Endodermal cell (in vitro differentiated cells): ENCODE data around the gene ROMO1. TPM values are rescaled to one million over a fixed set of nuclear protein-coding genes. Genes with fewer than 3 reads are reported as not detected.
"Not testable (repeated sequence)": the region's sequence is repeated elsewhere in the genome, so short reads cannot be mapped to it uniquely, and the experiment has no call there.

ENCODE experiments used
- DNase-seq: peaks from one replicate; pipeline ENCODE4 v3.0.0-alpha.2; 2017
- H3K27ac ChIP-seq: 2 replicates; pipeline ENCODE4 v1.5.1; 2013; ENCODE audit warnings: mild to moderate bottlenecking, low read depth, low read length, moderate library complexity
- H3K27me3 ChIP-seq: 2 replicates; pipeline ENCODE4 v1.6.1; 2013; ENCODE audit warnings: mild to moderate bottlenecking, low read length, moderate library complexity; ENCODE audit not compliant: insufficient read depth, control insufficient read depth, poor library complexity, severe bottlenecking
- H3K36me3 ChIP-seq: 2 replicates; pipeline ENCODE4 v1.7.0; 2013; ENCODE audit warnings: mild to moderate bottlenecking, low read length, moderate library complexity; ENCODE audit not compliant: control insufficient read depth, insufficient read depth
- H3K4me1 ChIP-seq: one replicate; pipeline ENCODE4 v1.7.0; 2013; ENCODE audit warnings: low read length; ENCODE audit not compliant: control insufficient read depth, insufficient read depth
- H3K4me3 ChIP-seq: 2 replicates; pipeline ENCODE4 v1.5.1; 2013; ENCODE audit warnings: mild to moderate bottlenecking, low read length, moderate library complexity
- H3K9ac ChIP-seq: 2 replicates; pipeline ENCODE4 v1.6.1; 2013; ENCODE audit warnings: mild to moderate bottlenecking, low read length, moderate library complexity; ENCODE audit not compliant: poor library complexity, severe bottlenecking; ENCODE audit errors: extremely low read depth
- H3K9me3 ChIP-seq: 2 replicates; pipeline ENCODE4 v1.6.1; 2013; ENCODE audit warnings: mild to moderate bottlenecking, low read length, moderate library complexity; ENCODE audit not compliant: control insufficient read depth
- H3K27ac Mint-ChIP-seq: 2 replicates; pipeline ENCODE4 v1.8.0; 2020; ENCODE audit warnings: mixed read lengths
- H3K27me3 Mint-ChIP-seq: 2 replicates; pipeline ENCODE4 v1.8.0; 2021; ENCODE audit warnings: mild to moderate bottlenecking, mixed read lengths; ENCODE audit not compliant: insufficient read depth
- H3K36me3 Mint-ChIP-seq: 2 replicates; pipeline ENCODE4 v1.8.0; 2020; ENCODE audit warnings: low read depth, mixed read lengths
- H3K4me1 Mint-ChIP-seq: 2 replicates; pipeline ENCODE4 v1.8.0; 2020; ENCODE audit warnings: mixed read lengths
- H3K4me3 Mint-ChIP-seq: 2 replicates; pipeline ENCODE4 v1.8.0; 2020; ENCODE audit warnings: mild to moderate bottlenecking, moderate library complexity, mixed read lengths
- H3K9me3 Mint-ChIP-seq: 2 replicates; pipeline ENCODE4 v1.8.0; 2020; ENCODE audit warnings: mild to moderate bottlenecking, mixed read lengths
- WGBS, 2 experiments: methylation state at CpG; one replicate each; pipeline versions ENCODE4 v1.1.5 to v1.1.7; 2013; ENCODE audit warnings: missing lambda C conversion rate in 2 of 2, mixed read lengths in 1 of 2; ENCODE audit not compliant: insufficient coverage in 1 of 2, insufficient read length in 1 of 2; 5-methylcytosine and 5-hydroxymethylcytosine counted together
- total RNA-seq, 2 donors: library from RNA; stranded (reverse); fragmentation: NEBNext Ultra II Directional in 1 of 2; extraction: Animal tissue kit (Norgen Biotek cat#: 25700) in 1 of 2; gene quantifications; 2 replicates in 1 of 2; 3 replicates in 1 of 2; pipeline ENCODE4 v1.2.1, GENCODE V29; 2021
- TF ChIP-seq, protein P1 (sequence below): fragments of 200-600 bp; sonication (generic); conservative IDR thresholded peaks from 2 replicates; pipeline ENCODE4 v1.5.0; 2021; ENCODE audit warnings: antibody characterized with exemption, mild to moderate bottlenecking

ROMO1 gene
- total RNA-seq, 2 donors from 2014 or later, result 194 to 243 TPM

- Histone ChIP-seq H3K36me3 (peaks cover 20% of the 10 kb centered on the region), H3K9me3 (peaks cover 18% of the 10 kb centered on the region)
- WGBS, 2 experiments, result 90 to 97% methylated on average over 5 to 10 of the region's 11 CpGs
- not testable (repeated sequence) for H3K4me1 ChIP-seq, H3K27me3 ChIP-seq, H3K27me3 Mint-ChIP-seq, H3K4me1 Mint-ChIP-seq, H3K4me3 Mint-ChIP-seq, H3K27ac ChIP-seq, H3K9ac ChIP-seq, H3K4me3 ChIP-seq, H3K27ac Mint-ChIP-seq
- TF ChIP-seq, protein P1, sequence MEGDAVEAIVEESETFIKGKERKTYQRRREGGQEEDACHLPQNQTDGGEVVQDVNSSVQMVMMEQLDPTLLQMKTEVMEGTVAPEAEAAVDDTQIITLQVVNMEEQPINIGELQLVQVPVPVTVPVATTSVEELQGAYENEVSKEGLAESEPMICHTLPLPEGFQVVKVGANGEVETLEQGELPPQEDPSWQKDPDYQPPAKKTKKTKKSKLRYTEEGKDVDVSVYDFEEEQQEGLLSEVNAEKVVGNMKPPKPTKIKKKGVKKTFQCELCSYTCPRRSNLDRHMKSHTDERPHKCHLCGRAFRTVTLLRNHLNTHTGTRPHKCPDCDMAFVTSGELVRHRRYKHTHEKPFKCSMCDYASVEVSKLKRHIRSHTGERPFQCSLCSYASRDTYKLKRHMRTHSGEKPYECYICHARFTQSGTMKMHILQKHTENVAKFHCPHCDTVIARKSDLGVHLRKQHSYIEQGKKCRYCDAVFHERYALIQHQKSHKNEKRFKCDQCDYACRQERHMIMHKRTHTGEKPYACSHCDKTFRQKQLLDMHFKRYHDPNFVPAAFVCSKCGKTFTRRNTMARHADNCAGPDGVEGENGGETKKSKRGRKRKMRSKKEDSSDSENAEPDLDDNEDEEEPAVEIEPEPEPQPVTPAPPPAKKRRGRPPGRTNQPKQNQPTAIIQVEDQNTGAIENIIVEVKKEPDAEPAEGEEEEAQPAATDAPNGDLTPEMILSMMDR, result peak; percentile 60
- Mint-ChIP-seq H3K36me3 (peaks cover 40% of the 10 kb centered on the region), H3K9me3 (peaks cover 23% of the 10 kb centered on the region)
- peak; percentile 78 for DNase-seq
Measured at GRCh38 chr20:35686872-35687271, 12.3 kb upstream of the ROMO1 start.

- no peaks in the 10 kb centered on the region for H3K27me3 Mint-ChIP-seq
- Histone ChIP-seq H3K4me1 (no peaks in the 10 kb centered on the region), H3K4me3 (no peak overlapping the region), H3K27me3 (no peaks in the 10 kb centered on the region), H3K27ac (no peak overlapping the region), H3K9ac (no peak overlapping the region), H3K36me3 (peaks cover 26% of the 10 kb centered on the region), H3K9me3 (peaks cover 18% of the 10 kb centered on the region)
- DNase-seq, result no peak
- H3K27ac Mint-ChIP-seq, result no peak overlapping the region
- no peaks in the 10 kb centered on the region for H3K4me1 Mint-ChIP-seq
- TF ChIP-seq, protein P1, result no peak
- WGBS, 2 experiments, result 80 to 81% methylated on average over 1 to 4 of the region's 4 CpGs
- H3K9me3 Mint-ChIP-seq, result peaks cover 23% of the 10 kb centered on the region
- H3K4me3 Mint-ChIP-seq, result no peak overlapping the region
- H3K36me3 Mint-ChIP-seq, result peaks cover 47% of the 10 kb centered on the region
Measured at GRCh38 chr20:35690265-35690664, 8.9 kb upstream of the ROMO1 start.

- Mint-ChIP-seq H3K27ac (no peak overlapping the region), H3K4me1 (peaks cover 15% of the 10 kb centered on the region), H3K36me3 (peaks cover 22% of the 10 kb centered on the region), H3K9me3 (no peaks in the 10 kb centered on the region), H3K27me3 (no peaks in the 10 kb centered on the region), H3K4me3 (no peak overlapping the region)
- Histone ChIP-seq H3K27me3 (no peaks in the 10 kb centered on the region), H3K4me3 (no peak overlapping the region), H3K9ac (no peak overlapping the region), H3K27ac (no peak overlapping the region), H3K4me1 (no peaks in the 10 kb centered on the region), H3K9me3 (no peaks in the 10 kb centered on the region), H3K36me3 (peaks cover 12% of the 10 kb centered on the region)
- DNase-seq, result no peak
- WGBS, 2 experiments, result 88 to 100% methylated on average over 1 to 2 of the region's 2 CpGs
- TF ChIP-seq, protein P1, result no peak
Measured at GRCh38 chr20:35695245-35695749, 3.9 kb upstream of the ROMO1 start.
